HepG2 (cell line): ENCODE data around the gene ARVCF. TPM values are rescaled to one million over a fixed set of nuclear protein-coding genes. Genes with fewer than 3 reads are reported as not detected.

Experiments used
- GABPB1 ChIP-seq: IDR thresholded peaks from 2 replicates; pipeline ENCODE4 v1.6.1; 2016; ENCODE audit warnings: mild to moderate bottlenecking, missing genetic modification reagents, moderate library complexity, missing compliant biosample characterization
- KDM2A ChIP-seq: sonication (generic); formaldehyde crosslinking; IDR thresholded peaks from 2 replicates; pipeline ENCODE4 v1.4.0; 2020; ENCODE audit warnings: low read depth, missing genetic modification reagents, borderline replicate concordance
- PRMT3 ChIP-seq: sonication (generic); formaldehyde crosslinking; IDR thresholded peaks from 2 replicates; pipeline ENCODE4 v1.8.1; 2022; ENCODE audit warnings: low read depth, mild to moderate bottlenecking, moderate library complexity, missing genetic modification reagents, borderline replicate concordance
- TAF1 ChIP-seq: sonication (generic); formaldehyde crosslinking; IDR thresholded peaks from 2 replicates; pipeline ENCODE4 v1.4.0; 2020; ENCODE audit warnings: missing genetic modification reagents
- TFDP2 ChIP-seq: sonication (generic); formaldehyde crosslinking; IDR thresholded peaks from 2 replicates; pipeline ENCODE4 v1.4.0; 2020; ENCODE audit warnings: missing genetic modification reagents
- YEATS2 ChIP-seq: sonication (generic); formaldehyde crosslinking; IDR thresholded peaks from 2 replicates; pipeline ENCODE4 v1.4.0; 2020; ENCODE audit warnings: missing genetic modification reagents, borderline replicate concordance
- ZMYM4 ChIP-seq: sonication (generic); formaldehyde crosslinking; IDR thresholded peaks from 2 replicates; pipeline ENCODE4 v1.8.1; 2023; ENCODE audit warnings: mild to moderate bottlenecking, missing genetic modification reagents
- ZNF20 ChIP-seq: sonication (generic); formaldehyde crosslinking; IDR thresholded peaks from 2 replicates; pipeline ENCODE4 v1.4.0; 2020; ENCODE audit warnings: mild to moderate bottlenecking, moderate library complexity, missing genetic modification reagents
- ZNF224 ChIP-seq: sonication (generic); formaldehyde crosslinking; IDR thresholded peaks from 2 replicates; pipeline ENCODE4 v1.5.0; 2020; ENCODE audit warnings: mild to moderate bottlenecking, missing genetic modification reagents
- ZNF260 ChIP-seq: sonication (generic); formaldehyde crosslinking; IDR thresholded peaks from 2 replicates; pipeline ENCODE4 v1.4.0; 2020; ENCODE audit warnings: missing genetic modification reagents, low read depth, mild to moderate bottlenecking, borderline replicate concordance
- ZSCAN31 ChIP-seq: sonication (generic); formaldehyde crosslinking; IDR thresholded peaks from 2 replicates; pipeline ENCODE4 v1.5.0; 2020; ENCODE audit warnings: low read depth, mild to moderate bottlenecking, missing genetic modification reagents
- polyA plus RNA-seq, 8 experiments: library from polyadenylated mRNA; depleted of rRNA in 3 of 8; stranded (reverse) in 7 of 8; unstranded in 1 of 8; fragments of >200 nt; fragmentation: Illumina TruSeq in 4 of 8; extraction: Trizol in 4 of 8; gene quantifications; 2 replicates each; pipeline versions ENCODE4 v1.2.1 to v1.2.3, GENCODE V29; 2011 to 2016; ENCODE audit warnings: low read depth in 4 of 8, missing spikeins in 1 of 8, mixed read lengths in 1 of 8; ENCODE audit not compliant: insufficient read depth in 1 of 8
- total RNA-seq, 5 experiments: library from RNA; depleted of rRNA; stranded (reverse); fragments of >200 nt; fragmentation: Illumina TruSeq; extraction: Trizol; gene quantifications; 2 replicates each; pipeline ENCODE4 v1.2.3, GENCODE V29; 2016; ENCODE audit warnings: low read depth in 1 of 5
- TF ChIP-seq, protein P1 (sequence below): sonication (generic); formaldehyde crosslinking; IDR thresholded peaks from 2 replicates; pipeline ENCODE4 v1.8.1; 2023; ENCODE audit warnings: mild to moderate bottlenecking, moderate library complexity, missing genetic modification reagents
- TF ChIP-seq, protein P2 (sequence below): sonication (generic); formaldehyde crosslinking; conservative IDR thresholded peaks from 2 replicates; pipeline ENCODE4 v1.8.0; 2022; ENCODE audit warnings: mild to moderate bottlenecking, moderate library complexity, missing genetic modification reagents
- TF ChIP-seq, protein P3 (sequence below): sonication (generic); formaldehyde crosslinking; IDR thresholded peaks from 2 replicates; pipeline ENCODE4 v1.5.0; 2020; ENCODE audit warnings: mild to moderate bottlenecking, missing genetic modification reagents, borderline replicate concordance

The ARVCF gene
- total and polyA plus RNA-seq, 2 of the 13 experiments (the other 11 are each of a cell fraction or from before 2014, with no cell fraction given), result 16.4 to 17.7 TPM

- TF ChIP-seq GABPB1 (CRISPR knock-in tag) (peak; percentile 57), ZMYM4 (CRISPR knock-in tag) (0 out of 2 replicates have a peak, but pooled peaks have one; percentile 9), TAF1 (CRISPR knock-in tag) (peak; percentile 29), TFDP2 (CRISPR knock-in tag) (peak; percentile 65), KDM2A (peak; percentile 49; the same call in 1 of the 2 replicates), PRMT3 (CRISPR knock-in tag) (no peak), ZNF224 (CRISPR knock-in tag) (peak; percentile 40; the same call in 1 of the 2 replicates), ZSCAN31 (CRISPR knock-in tag) (peak; percentile 69; the same call in 1 of the 2 replicates), YEATS2 (no peak), ZNF260 (CRISPR knock-in tag) (no peak), ZNF20 (CRISPR knock-in tag) (no peak)
- TF ChIP-seq, protein P1, sequence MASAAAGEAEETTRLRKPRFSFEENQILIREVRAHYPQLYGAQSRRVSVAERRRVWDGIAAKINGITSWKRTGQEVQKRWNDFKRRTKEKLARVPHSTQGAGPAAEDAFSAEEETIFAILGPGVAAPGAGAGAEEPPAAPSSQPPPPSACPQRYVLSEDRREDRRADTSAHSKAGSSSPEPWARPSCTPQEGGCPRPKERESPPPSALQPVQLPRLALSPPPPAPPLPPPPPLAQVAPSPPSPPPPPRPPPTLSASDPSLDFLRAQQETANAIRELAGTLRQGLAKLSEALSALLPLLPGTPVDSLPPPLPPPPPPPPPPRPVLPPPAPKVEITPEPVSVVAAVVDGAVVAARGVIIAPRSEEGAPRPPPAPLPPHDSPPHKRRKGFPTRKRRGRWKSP (CRISPR knock-in tag), result 0 out of 2 replicates have a peak, but pooled peaks have one; percentile 27
- TF ChIP-seq, protein P2, sequence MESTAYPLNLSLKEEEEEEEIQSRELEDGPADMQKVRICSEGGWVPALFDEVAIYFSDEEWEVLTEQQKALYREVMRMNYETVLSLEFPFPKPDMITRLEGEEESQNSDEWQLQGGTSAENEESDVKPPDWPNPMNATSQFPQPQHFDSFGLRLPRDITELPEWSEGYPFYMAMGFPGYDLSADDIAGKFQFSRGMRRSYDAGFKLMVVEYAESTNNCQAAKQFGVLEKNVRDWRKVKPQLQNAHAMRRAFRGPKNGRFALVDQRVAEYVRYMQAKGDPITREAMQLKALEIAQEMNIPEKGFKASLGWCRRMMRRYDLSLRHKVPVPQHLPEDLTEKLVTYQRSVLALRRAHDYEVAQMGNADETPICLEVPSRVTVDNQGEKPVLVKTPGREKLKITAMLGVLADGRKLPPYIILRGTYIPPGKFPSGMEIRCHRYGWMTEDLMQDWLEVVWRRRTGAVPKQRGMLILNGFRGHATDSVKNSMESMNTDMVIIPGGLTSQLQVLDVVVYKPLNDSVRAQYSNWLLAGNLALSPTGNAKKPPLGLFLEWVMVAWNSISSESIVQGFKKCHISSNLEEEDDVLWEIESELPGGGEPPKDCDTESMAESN (CRISPR knock-in tag), result peak; percentile 66; the same call in 1 of the 2 replicates
- TF ChIP-seq, protein P3, sequence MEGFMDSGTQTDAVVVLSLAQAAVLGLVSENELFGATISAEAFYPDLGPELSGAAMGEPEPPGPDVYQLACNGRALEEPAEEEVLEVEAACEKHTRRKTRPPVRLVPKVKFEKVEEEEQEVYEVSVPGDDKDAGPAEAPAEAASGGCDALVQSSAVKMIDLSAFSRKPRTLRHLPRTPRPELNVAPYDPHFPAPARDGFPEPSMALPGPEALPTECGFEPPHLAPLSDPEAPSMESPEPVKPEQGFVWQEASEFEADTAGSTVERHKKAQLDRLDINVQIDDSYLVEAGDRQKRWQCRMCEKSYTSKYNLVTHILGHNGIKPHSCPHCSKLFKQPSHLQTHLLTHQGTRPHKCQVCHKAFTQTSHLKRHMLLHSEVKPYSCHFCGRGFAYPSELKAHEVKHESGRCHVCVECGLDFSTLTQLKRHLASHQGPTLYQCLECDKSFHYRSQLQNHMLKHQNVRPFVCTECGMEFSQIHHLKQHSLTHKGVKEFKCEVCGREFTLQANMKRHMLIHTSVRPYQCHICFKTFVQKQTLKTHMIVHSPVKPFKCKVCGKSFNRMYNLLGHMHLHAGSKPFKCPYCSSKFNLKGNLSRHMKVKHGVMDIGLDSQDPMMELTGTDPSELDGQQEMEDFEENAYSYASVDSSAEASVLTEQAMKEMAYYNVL (CRISPR knock-in tag), result peak; percentile 49; the same call in 1 of the 2 replicates
Measured at GRCh38 chr22:19962909-19963806, 53.5 kb downstream of the ARVCF start (continued).
